CD4-positive, alpha-beta T cell treated with Interleukin-10 for 1 hour (primary cell): Measurements from ENCODE around the gene USP48.

ENCODE experiments used
- DNase-seq: peaks from one replicate; pipeline ENCODE4 v3.0.0-alpha.2; 2020

Gene USP48

GRCh38 chr1:21736876-21737275, 46.1 kb downstream of the USP48 start:
- no peak for DNase-seq

GRCh38 chr1:21736011-21736410, 46.9 kb downstream of the USP48 start:
- no peak for DNase-seq

- no peak for DNase-seq
These were observed 48.4 kb downstream of the USP48 start for GRCh38 chr1:21734526-21734925.

- DNase-seq = no peak
These were observed 50.3 kb downstream of the USP48 start for GRCh38 chr1:21732664-21733063.

GRCh38 chr1:21725748-21726392, 57.1 kb downstream of the USP48 start:
- no peak for DNase-seq

GRCh38 chr1:21724570-21724969, 58.4 kb downstream of the USP48 start:
- no peak for DNase-seq

GRCh38 chr1:21724098-21724497, 58.9 kb downstream of the USP48 start:
- DNase-seq = no peak

GRCh38 chr1:21721295-21721985, 61.5 kb downstream of the USP48 start:
- DNase-seq = no peak

GRCh38 chr1:21716169-21716568, 66.8 kb downstream of the USP48 start:
- no peak for DNase-seq

GRCh38 chr1:21707891-21708290, 75.1 kb downstream of the USP48 start:
- no peak for DNase-seq

- DNase-seq = no peak
These were observed 75.7 kb downstream of the USP48 start for GRCh38 chr1:21707086-21707840.

- DNase-seq = no peak
These were observed 76.7 kb downstream of the USP48 start for GRCh38 chr1:21706151-21706835.

- DNase-seq = no peak
These were observed 77.5 kb downstream of the USP48 start for GRCh38 chr1:21705303-21705980.

- DNase-seq = no peak
These were observed 78.8 kb downstream of the USP48 start for GRCh38 chr1:21704145-21704544.

GRCh38 chr1:21703318-21703963, 79.5 kb downstream of the USP48 start:
- peak; percentile 28 for DNase-seq

- no peak for DNase-seq
These were observed 80.2 kb downstream of the USP48 start for GRCh38 chr1:21702780-21703179.

GRCh38 chr1:21701401-21701800, 81.5 kb downstream of the USP48 start:
- DNase-seq = no peak

GRCh38 chr1:21700094-21700493, 82.9 kb downstream of the USP48 start:
- no peak for DNase-seq

- DNase-seq = no peak
These were observed 86.0 kb downstream of the USP48 start for GRCh38 chr1:21696931-21697330.

GRCh38 chr1:21693732-21694131, 89.2 kb downstream of the USP48 start:
- DNase-seq = no peak

- no peak for DNase-seq
These were observed 91.2 kb downstream of the USP48 start for GRCh38 chr1:21691739-21692138.

- DNase-seq = no peak
These were observed 93.1 kb downstream of the USP48 start for GRCh38 chr1:21689661-21690372.
